GM23248 (cell line): ENCODE measurements around the gene TAL1.

Experiments
- EZH2 ChIP-seq: fragments of 200-600 bp; sonication (generic); IDR thresholded peaks from 2 replicates; pipeline ENCODE4 v1.6.1; 2018; ENCODE audit warnings: antibody characterized with exemption, mild to moderate bottlenecking; ENCODE audit not compliant: insufficient read depth, poor library complexity, severe bottlenecking
- EZH2phosphoT487 ChIP-seq: fragments of 200-600 bp; sonication (generic); IDR thresholded peaks from 2 replicates; pipeline ENCODE4 v1.6.1; 2018; ENCODE audit warnings: antibody characterized with exemption, moderate library complexity, mild to moderate bottlenecking, low read depth; ENCODE audit not compliant: insufficient read depth

- TF ChIP-seq EZH2 (no peak), EZH2phosphoT487 (no peak)
Observed at GRCh38 chr1:47207803-47208373, 24.1 kb downstream of the TAL1 start.
